HCT116 (cell line): Measurements from ENCODE around the gene SLC12A7. TPM values are rescaled to one million over a fixed set of nuclear protein-coding genes. Genes with fewer than 3 reads are reported as not detected.
"Not testable (repeated sequence)": the region's sequence is repeated elsewhere in the genome, so short reads cannot be mapped to it uniquely, and the experiment has no call there.

ENCODE experiments used
- ATAC-seq: fragments of 200-7000 bp; cut with Tn5 transposase; 2 replicates; pipeline ENCODE4 v1.9.1; 2020; ENCODE audit warnings: mild to moderate bottlenecking, moderate library complexity
- BruUV-seq: library from RNA; stranded (reverse); fragments of 400-500 nt; replicated peaks from 2 replicates; lab custom pipeline; 2021; lab: Mats Ljungman, UMichigan
- CTCF ChIA-PET: fragments of 300-600 bp; sonication (Branson Sonifier 250); formaldehyde crosslinking; loops from one replicate; lab custom pipeline; 2021; ENCODE audit warnings: antibody characterized with exemption; lab: Charles Lee
- POLR2A ChIA-PET: fragments of 300-600, 350-600 bp; sonication (Branson Sonifier 250); formaldehyde crosslinking; loops from one replicate; lab custom pipeline; 2021; ENCODE audit warnings: antibody characterized with exemption; lab: Charles Lee
- RAD21 ChIA-PET, 2 experiments: fragments of 300-600 bp; sonication (Branson Sonifier 250); formaldehyde crosslinking; loops; one replicate each; lab custom pipeline; 2023; ENCODE audit warnings: low total read pairs in 2 of 2; ENCODE audit not compliant: uncharacterized antibody in 2 of 2, unreplicated experiment in 2 of 2, low non-redundant PET in 1 of 2; lab: Charles Lee
- DNase-seq: peaks from one replicate; pipeline ENCODE4 v3.0.0-alpha.2; 2010; ENCODE audit warnings: low read depth, low spot score
- H2AFZ ChIP-seq: fragments of 200-600 bp; shearing (Covaris generic), sonication (generic); 2 replicates; pipeline ENCODE4 v1.6.1; 2017; ENCODE audit warnings: low read depth, mixed run types, mixed read lengths, antibody characterized with exemption, low read length; ENCODE audit not compliant: poor library complexity, severe bottlenecking
- H3K27ac ChIP-seq: 2 replicates; pipeline ENCODE4 v1.5.1; 2012; ENCODE audit warnings: low read depth, low read length
- H3K27me3 ChIP-seq: fragments of 200-600 bp; sonication (generic); 2 replicates; pipeline ENCODE4 v1.6.1; 2016; ENCODE audit warnings: mixed run types, low read length, mixed read lengths; ENCODE audit not compliant: insufficient read depth
- H3K36me3 ChIP-seq, 2 experiments: fragments of 200-500 bp in 1 of 2; fragments of 200-600 bp in 1 of 2; sonication (Bioruptor generic) in 1 of 2; sonication (generic) in 1 of 2; 2 replicates each; pipeline versions ENCODE4 v1.5.1 to v1.6.1; 2014 to 2016; ENCODE audit warnings: low read length in 2 of 2, inconsistent platforms in 1 of 2, mixed read lengths in 1 of 2, mixed run types in 1 of 2; ENCODE audit not compliant: insufficient read depth in 2 of 2, control insufficient read depth in 1 of 2
- H3K4me1 ChIP-seq, 2 experiments: fragments of 200-600 bp in 1 of 2; sonication (generic) in 1 of 2; 2 replicates each; pipeline versions ENCODE4 v1.5.1 to v1.6.1; 2012 to 2017; ENCODE audit warnings: low read length in 2 of 2, inconsistent platforms in 1 of 2, mild to moderate bottlenecking in 1 of 2, mixed read lengths in 1 of 2, mixed run types in 1 of 2, moderate library complexity in 1 of 2; ENCODE audit not compliant: insufficient read depth in 2 of 2, control insufficient read depth in 1 of 2
- H3K4me2 ChIP-seq: fragments of 200-600 bp; sonication (generic); 2 replicates; pipeline ENCODE4 v1.6.1; 2017; ENCODE audit warnings: mixed run types, low read length, mixed read lengths
- H3K4me3 ChIP-seq, 2 experiments: fragments of 200-600 bp in 1 of 2; sonication (generic) in 1 of 2; replicated peaks in 1 of 2; 2 replicates each; pipeline ENCODE4 v1.5.1; 2011 to 2016; ENCODE audit warnings: low read length in 2 of 2, control low read depth in 1 of 2, low read depth in 1 of 2, mild to moderate bottlenecking in 1 of 2, mixed read lengths in 1 of 2, mixed run types in 1 of 2
- H3K79me2 ChIP-seq: fragments of 200-600 bp; sonication (generic); 2 replicates; pipeline ENCODE4 v1.6.1; 2017; ENCODE audit warnings: mild to moderate bottlenecking, mixed run types, low read length, moderate library complexity, mixed read lengths; ENCODE audit not compliant: insufficient read depth
- H3K9ac ChIP-seq: fragments of 200-600 bp; sonication (generic); 2 replicates; pipeline ENCODE4 v1.6.1; 2016; ENCODE audit warnings: low read length, mixed read lengths
- H3K9me2 ChIP-seq: fragments of 200-600 bp; sonication (generic), shearing (Covaris generic); 2 replicates; pipeline ENCODE4 v1.6.1; 2017; ENCODE audit warnings: mixed run types, mild to moderate bottlenecking, moderate library complexity; ENCODE audit not compliant: insufficient read depth
- H3K9me3 ChIP-seq, 2 experiments: fragments of 200-500 bp in 1 of 2; fragments of 200-600 bp in 1 of 2; sonication (Bioruptor generic) in 1 of 2; sonication (generic) in 1 of 2; 2 replicates each; pipeline ENCODE4 v1.6.1; 2014 to 2017; ENCODE audit warnings: low read length in 2 of 2, mixed read lengths in 2 of 2, inconsistent platforms in 1 of 2, low read depth in 1 of 2, mild to moderate bottlenecking in 1 of 2, mixed run types in 1 of 2, moderate library complexity in 1 of 2; ENCODE audit not compliant: control insufficient read depth in 1 of 2, insufficient read depth in 1 of 2
- H4K20me1 ChIP-seq: fragments of 200-600 bp; sonication (generic), shearing (Covaris generic); 2 replicates; pipeline ENCODE4 v1.6.1; 2017; ENCODE audit warnings: mixed run types, mild to moderate bottlenecking, moderate library complexity; ENCODE audit not compliant: insufficient read depth
- CBX3 ChIP-seq: IDR thresholded peaks from 2 replicates; pipeline ENCODE4 v1.6.1; 2012; ENCODE audit warnings: low read depth
- ELF1 ChIP-seq: IDR thresholded peaks from 2 replicates; pipeline ENCODE4 v1.6.1; 2012; ENCODE audit warnings: low read depth, borderline replicate concordance
- JUND ChIP-seq: IDR thresholded peaks from 2 replicates; pipeline ENCODE4 v1.6.1; 2012
- REST ChIP-seq: IDR thresholded peaks from 2 replicates; pipeline ENCODE4 v1.6.1; 2012; ENCODE audit warnings: low read depth
- SIN3A ChIP-seq: IDR thresholded peaks from 2 replicates; pipeline ENCODE4 v1.6.1; 2012; ENCODE audit warnings: low read depth
- SP1 ChIP-seq: IDR thresholded peaks from 2 replicates; pipeline ENCODE4 v1.6.1; 2012; ENCODE audit warnings: low read depth
- YY1 ChIP-seq: IDR thresholded peaks from 2 replicates; pipeline ENCODE4 v1.6.1; 2011; ENCODE audit warnings: low read length, low read depth, moderate library complexity, mild to moderate bottlenecking; ENCODE audit not compliant: insufficient replicate concordance; ENCODE audit errors: extremely low read depth
- ZBTB33 ChIP-seq: IDR thresholded peaks from 2 replicates; pipeline ENCODE4 v1.6.1; 2011; ENCODE audit warnings: mild to moderate bottlenecking, low read length, moderate library complexity; ENCODE audit not compliant: insufficient replicate concordance; ENCODE audit errors: extremely low read depth
- ZFX ChIP-seq: fragments of 450-650 bp; IDR thresholded peaks from 2 replicates; pipeline ENCODE4 v1.6.1; 2017
- intact Hi-C: fragments of 100-400 bp; cut with micrococcal nuclease; formaldehyde crosslinking; loops from 2 replicates; pipeline ENCODE4 v1.10.0; 2022
- total RNA-seq: library from RNA; stranded (reverse); gene quantifications from one replicate; pipeline ENCODE4 v1.2.1, GENCODE V29; 2021; ENCODE audit not compliant: unreplicated experiment
- TF ChIP-seq, protein P1 (sequence below): IDR thresholded peaks from 2 replicates; pipeline ENCODE4 v1.6.1; 2012

The SLC12A7 gene
- total RNA-seq, 1 experiment from 2014 or later: 29.6 TPM

DNA sequence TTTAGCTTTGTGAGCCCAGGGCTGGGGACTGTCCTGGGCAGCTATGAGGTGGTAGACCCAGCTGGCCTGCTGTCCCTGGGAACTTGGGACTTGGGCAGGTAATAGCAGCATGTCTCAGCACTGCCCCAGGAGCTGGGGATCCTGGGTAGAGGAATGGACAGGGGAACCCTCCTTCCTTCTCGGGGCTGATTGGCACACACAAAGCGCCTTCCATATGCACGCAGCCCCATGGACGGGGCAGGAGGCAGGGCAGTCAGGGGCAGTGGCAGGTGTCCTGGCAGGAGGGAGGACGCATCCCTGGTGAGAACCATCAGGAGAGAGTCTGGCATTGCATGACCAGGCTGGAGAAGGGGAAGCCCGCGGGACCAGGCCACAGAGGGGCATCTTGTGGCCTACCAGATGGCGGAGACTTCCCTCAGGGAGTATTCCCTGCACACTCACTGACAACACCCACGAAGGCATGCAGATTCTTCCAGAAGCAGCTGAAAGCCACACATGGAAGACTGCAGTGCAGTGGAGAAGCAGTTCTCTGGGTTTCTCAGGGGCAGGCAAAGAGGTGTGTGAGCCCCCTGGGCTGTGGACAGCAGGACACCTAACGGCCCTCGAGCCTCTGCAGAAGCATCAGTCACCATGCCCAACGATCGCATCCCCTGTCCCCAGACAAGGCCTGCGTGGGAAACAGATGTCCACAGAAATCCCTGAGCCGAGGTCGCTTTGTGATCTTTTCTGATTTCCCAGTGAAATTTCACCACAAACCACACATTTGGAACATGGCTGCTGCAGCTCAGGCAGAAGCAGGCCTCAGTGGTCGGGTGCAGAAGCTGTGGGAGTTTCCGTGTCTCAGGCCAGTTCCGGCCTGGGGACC is 110.2 kb downstream of the SLC12A7 start:
- RAD21 ChIA-PET: no interaction called here
- H4K20me1 ChIP-seq: no peaks in the 10 kb centered on the region
- no peak overlapping the region for H2AFZ ChIP-seq
- intact Hi-C loops: loop anchor here (10.0 kb wide), 1 partner anchor 163 kb away; no protein-coding TSS in a partner anchor
- no peak for ATAC-seq
- H3K4me1 ChIP-seq: peaks cover 31 to 42% of the 10 kb centered on the region in 2 experiments
- no peaks in the 10 kb centered on the region for H3K79me2 ChIP-seq
- TF ChIP-seq, protein P1, sequence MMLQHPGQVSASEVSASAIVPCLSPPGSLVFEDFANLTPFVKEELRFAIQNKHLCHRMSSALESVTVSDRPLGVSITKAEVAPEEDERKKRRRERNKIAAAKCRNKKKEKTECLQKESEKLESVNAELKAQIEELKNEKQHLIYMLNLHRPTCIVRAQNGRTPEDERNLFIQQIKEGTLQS: no peak
- TF ChIP-seq YY1: no peak
- TF ChIP-seq SP1: no peak
- no peak for TF ChIP-seq REST
- no peak for TF ChIP-seq CBX3
- no peak for TF ChIP-seq ELF1
- no peak for TF ChIP-seq JUND
- TF ChIP-seq ZBTB33: no peak
- no peak for TF ChIP-seq SIN3A
- TF ChIP-seq ZFX: no peak
- no peak overlapping the region for H3K4me2 ChIP-seq
- no peak overlapping the region for H3K4me3 ChIP-seq
- H3K9me2 ChIP-seq: no peaks in the 10 kb centered on the region
- CTCF ChIA-PET: interaction anchor here (1.0 kb wide), 1 partner anchor 11 kb away, joined by 3 read pairs; no protein-coding TSS in a partner anchor
- no peaks in the 10 kb centered on the region for H3K9me3 ChIP-seq
- no peak for DNase-seq
- no peak overlapping the region for H3K9ac ChIP-seq
- peaks cover 26% of the 10 kb centered on the region; the same call in 1 of the 2 replicates for H3K27me3 ChIP-seq
- no TSS peak for BruUV-seq
- H3K27ac ChIP-seq: no peak overlapping the region
- POLR2A ChIA-PET: no interaction called here
- no peaks in the 10 kb centered on the region for H3K36me3 ChIP-seq

DNA sequence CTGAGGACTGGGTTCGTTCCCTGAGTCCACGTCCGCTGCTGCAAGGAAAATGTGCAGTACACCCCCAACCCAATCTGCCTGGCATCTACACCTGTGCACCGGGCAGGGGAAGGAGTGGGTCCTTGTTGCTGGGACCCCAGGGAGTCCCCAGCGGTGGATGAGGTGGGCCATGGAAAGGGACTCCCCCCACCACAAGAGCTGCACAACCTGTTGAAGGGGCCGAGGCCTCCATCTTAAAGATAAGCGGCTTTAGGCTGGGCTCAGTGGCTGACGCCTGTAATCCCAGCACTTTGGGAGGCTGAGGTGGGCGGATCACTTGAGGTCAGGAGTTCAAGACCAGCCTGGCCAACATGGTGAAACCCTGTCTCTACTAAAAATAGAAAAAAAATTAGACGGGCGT is 111.0 kb downstream of the SLC12A7 start:
- H3K9ac ChIP-seq, DNase-seq, H3K36me3 ChIP-seq, H3K9me2 ChIP-seq, H3K79me2 ChIP-seq, POLR2A ChIA-PET, RAD21 ChIA-PET, H3K4me3 ChIP-seq, H3K27ac ChIP-seq, H2AFZ ChIP-seq, H3K4me2 ChIP-seq, ATAC-seq, CTCF ChIA-PET, H3K9me3 ChIP-seq, BruUV-seq, H4K20me1 ChIP-seq: not testable (repeated sequence)
- peaks cover 26% of the 10 kb centered on the region; the same call in 1 of the 2 replicates for H3K27me3 ChIP-seq
- intact Hi-C loops: loop anchor here (10.0 kb wide), 1 partner anchor 164 kb away; no protein-coding TSS in a partner anchor
- H3K4me1 ChIP-seq: peaks cover 31 to 43% of the 10 kb centered on the region in 2 experiments
